Rectal smooth muscle tissue (tissue), 1 donor: ENCODE data around the gene COX8C.
A peak's percentile ranks its signal among the peaks of the same experiment; 100 is the strongest.

Experiments used
- H3K27ac ChIP-seq: one replicate; pipeline ENCODE4 v1.7.0; 2013; ENCODE audit warnings: low read depth, low read length, inconsistent platforms
- H3K27me3 ChIP-seq: one replicate; pipeline ENCODE4 v1.7.0; 2013; ENCODE audit warnings: low read length; ENCODE audit not compliant: control insufficient read depth, insufficient read depth
- H3K36me3 ChIP-seq: one replicate; pipeline ENCODE4 v1.7.0; 2013; ENCODE audit warnings: low read length; ENCODE audit not compliant: control insufficient read depth, insufficient read depth
- H3K4me1 ChIP-seq: one replicate; pipeline ENCODE4 v1.7.0; 2013; ENCODE audit warnings: low read length; ENCODE audit not compliant: control insufficient read depth, insufficient read depth
- H3K4me3 ChIP-seq: one replicate; pipeline ENCODE4 v1.7.0; 2013; ENCODE audit warnings: low read length
- H3K9ac ChIP-seq: one replicate; pipeline ENCODE4 v1.7.0; 2013; ENCODE audit warnings: low read length

Gene COX8C

GRCh38 chr14:93328546-93328945 lies 18.4 kb upstream of the COX8C start:
- Histone ChIP-seq H3K9ac (no peak overlapping the region), H3K27ac (no peak overlapping the region), H3K4me1 (peaks cover 3% of the 10 kb centered on the region)

GRCh38 chr14:93329965-93330608 lies 16.9 kb upstream of the COX8C start:
- peaks cover 6% of the 10 kb centered on the region for H3K4me1 ChIP-seq
- no peaks in the 10 kb centered on the region for H3K36me3 ChIP-seq
- no peak overlapping the region for H3K4me3 ChIP-seq
- no peak overlapping the region for H3K9ac ChIP-seq
- H3K27me3 ChIP-seq = no peaks in the 10 kb centered on the region
- H3K27ac ChIP-seq = no peak overlapping the region

More at GRCh38 chr14:93328546-93328945, 18.4 kb upstream of the COX8C start:
- Histone ChIP-seq H3K4me3 (no peak overlapping the region), H3K36me3 (no peaks in the 10 kb centered on the region), H3K27me3 (no peaks in the 10 kb centered on the region)

GRCh38 chr14:93330609-93331000 lies 16.4 kb upstream of the COX8C start:
- Histone ChIP-seq H3K4me1 (peaks cover 6% of the 10 kb centered on the region), H3K9ac (no peak overlapping the region), H3K27ac (no peak overlapping the region), H3K27me3 (no peaks in the 10 kb centered on the region), H3K4me3 (no peak overlapping the region), H3K36me3 (no peaks in the 10 kb centered on the region)

GRCh38 chr14:93331002-93331727 lies 15.8 kb upstream of the COX8C start:
- Histone ChIP-seq H3K27ac (no peak overlapping the region), H3K36me3 (no peaks in the 10 kb centered on the region), H3K4me3 (no peak overlapping the region), H3K27me3 (no peaks in the 10 kb centered on the region), H3K4me1 (peaks cover 6% of the 10 kb centered on the region), H3K9ac (no peak overlapping the region)

GRCh38 chr14:93331728-93332396 lies 15.1 kb upstream of the COX8C start:
- H3K27ac ChIP-seq = peak overlapping the region; percentile 95
- H3K9ac ChIP-seq = no peak overlapping the region
- H3K27me3 ChIP-seq = no peaks in the 10 kb centered on the region
- peak overlapping the region; percentile 82 for H3K4me3 ChIP-seq
- no peaks in the 10 kb centered on the region for H3K36me3 ChIP-seq
- peaks cover 6% of the 10 kb centered on the region for H3K4me1 ChIP-seq

GRCh38 chr14:93332397-93332852 lies 14.6 kb upstream of the COX8C start:
- Histone ChIP-seq H3K4me3 (peak overlapping the region; percentile 82), H3K27me3 (no peaks in the 10 kb centered on the region), H3K9ac (peak overlapping the region; percentile 63), H3K36me3 (no peaks in the 10 kb centered on the region), H3K27ac (peak overlapping the region; percentile 95), H3K4me1 (peaks cover 6% of the 10 kb centered on the region)

GRCh38 chr14:93332853-93333630 lies 13.9 kb upstream of the COX8C start, which contains the start of gene BTBD7:
Gene BTBD7 (minus strand): TSS chr14:93333036. CDS start chr14:93296051, 36,985 bp downstream.
- peak within 1 kb of the TSS; percentile 82 for H3K4me3 ChIP-seq
- peaks cover 6% of the 10 kb centered on the region for H3K4me1 ChIP-seq
- H3K36me3 ChIP-seq = no peaks in the 10 kb centered on the region
- peak within 1 kb of the TSS; percentile 63 for H3K9ac ChIP-seq
- no peaks in the 10 kb centered on the region for H3K27me3 ChIP-seq
- H3K27ac ChIP-seq = peak within 1 kb of the TSS; percentile 95

- H3K27ac ChIP-seq = peak overlapping the region; percentile 76
- peak overlapping the region; percentile 82 for H3K4me3 ChIP-seq
- peaks cover 6% of the 10 kb centered on the region for H3K4me1 ChIP-seq
- peak overlapping the region; percentile 50 for H3K9ac ChIP-seq
- H3K36me3 ChIP-seq = no peaks in the 10 kb centered on the region
- no peaks in the 10 kb centered on the region for H3K27me3 ChIP-seq
Observed at GRCh38 chr14:93333631-93334103, 13.3 kb upstream of the COX8C start.

GRCh38 chr14:93337143-93337753 lies 9.7 kb upstream of the COX8C start:
- H3K9ac ChIP-seq = no peak overlapping the region
- H3K27me3 ChIP-seq = no peaks in the 10 kb centered on the region
- peaks cover 4% of the 10 kb centered on the region for H3K4me1 ChIP-seq
- H3K4me3 ChIP-seq = no peak overlapping the region
- H3K27ac ChIP-seq = no peak overlapping the region
- no peaks in the 10 kb centered on the region for H3K36me3 ChIP-seq

- no peak overlapping the region for H3K9ac ChIP-seq
- H3K36me3 ChIP-seq = no peaks in the 10 kb centered on the region
- no peaks in the 10 kb centered on the region for H3K27me3 ChIP-seq
- no peak overlapping the region for H3K27ac ChIP-seq
- peaks cover 4% of the 10 kb centered on the region for H3K4me1 ChIP-seq
- H3K4me3 ChIP-seq = no peak overlapping the region
Observed at GRCh38 chr14:93337884-93338283, 9.1 kb upstream of the COX8C start.

GRCh38 chr14:93343266-93343665 lies 3.7 kb upstream of the COX8C start:
- H3K4me3 ChIP-seq = no peak overlapping the region
- H3K27me3 ChIP-seq = no peaks in the 10 kb centered on the region
- no peak overlapping the region for H3K9ac ChIP-seq
- no peaks in the 10 kb centered on the region for H3K4me1 ChIP-seq
- no peak overlapping the region for H3K27ac ChIP-seq
- no peaks in the 10 kb centered on the region for H3K36me3 ChIP-seq
